ENCODE results near the gene HOXA1.

The HOXA1 gene

GRCh38 chr7:27126596-27127327 is 31.0 kb upstream of the HOXA1 start:
- Histone ChIP-seq H3K4me1 (ENCODE audit: control extremely low read depth in 1 of 4, control insufficient read depth in 4 of 4, insufficient read depth in 4 of 4, low read length in 3 of 4) (peaks cover 4 to 7% (median 5%) of the 10 kb centered on the region in 4 experiments), H3K4me3 (ENCODE audit: control insufficient read depth in 1 of 7, extremely low read depth in 1 of 7, insufficient read depth in 4 of 7, low read depth in 2 of 7, low read length in 6 of 7) (no peak overlapping the region), H3K36me3 (ENCODE audit: control insufficient read depth in 4 of 4, insufficient read depth in 4 of 4, low read length in 3 of 4) (peaks cover 3 to 85% (median 61%) of the 10 kb centered on the region in 4 experiments), H3K9me3 (ENCODE audit: control extremely low read depth in 1 of 5, control insufficient read depth in 4 of 5, insufficient read depth in 2 of 5, low read depth in 1 of 5, low read length in 4 of 5) (no peaks in the 10 kb centered on the region), H3K27ac (ENCODE audit: insufficient read depth in 1 of 2, low read depth in 1 of 2, low read length in 2 of 2, poor library complexity in 1 of 2, severe bottlenecking in 2 of 2) (no peak overlapping the region), H3K27me3 (replicated peaks in 2 of 5; ENCODE audit: control insufficient read depth in 4 of 5, insufficient read depth in 5 of 5, low read length in 4 of 5) (no peaks in the 10 kb centered on the region)
- POLR2A ChIA-PET, result no interaction called here
- WGBS (ENCODE audit: insufficient coverage), result 100% methylated on average over 2 of the region's 3 CpGs
- DNase-seq, result no peak
- CTCF ChIA-PET, result interaction anchor here (0.6 to 1.7 kb wide), 2 partner anchors 24 to 74 kb away, joined by 3 to 4 read pairs; no protein-coding TSS in a partner anchor

GRCh38 chr7:27125986-27126394 is 30.2 kb upstream of the HOXA1 start:
- CTCF ChIA-PET, result no interaction called here

GRCh38 chr7:27124902-27125689 is 29.3 kb upstream of the HOXA1 start:
- POLR2A ChIA-PET, result no interaction called here
- Histone ChIP-seq H3K4me1 (ENCODE audit: control extremely low read depth in 1 of 4, control insufficient read depth in 4 of 4, insufficient read depth in 4 of 4, low read length in 3 of 4) (peaks cover 0 to 5% (median 0%) of the 10 kb centered on the region in 4 experiments), H3K27ac (ENCODE audit: insufficient read depth in 1 of 2, low read depth in 1 of 2, low read length in 2 of 2, poor library complexity in 1 of 2, severe bottlenecking in 2 of 2) (no peak overlapping the region), H3K9me3 (ENCODE audit: control extremely low read depth in 1 of 5, control insufficient read depth in 4 of 5, insufficient read depth in 2 of 5, low read depth in 1 of 5, low read length in 4 of 5) (no peaks in the 10 kb centered on the region), H3K4me3 (ENCODE audit: control insufficient read depth in 1 of 7, extremely low read depth in 1 of 7, insufficient read depth in 4 of 7, low read depth in 2 of 7, low read length in 6 of 7) (no peak overlapping the region), H3K36me3 (ENCODE audit: control insufficient read depth in 4 of 4, insufficient read depth in 4 of 4, low read length in 3 of 4) (peaks cover 3 to 94% (median 64%) of the 10 kb centered on the region in 4 experiments), H3K27me3 (replicated peaks in 2 of 5; ENCODE audit: control insufficient read depth in 4 of 5, insufficient read depth in 5 of 5, low read length in 4 of 5) (no peaks in the 10 kb centered on the region)
- CTCF ChIA-PET, result no interaction called here
- WGBS (ENCODE audit: insufficient coverage), result 98% methylated on average over 5 of the region's 8 CpGs
- no peak for DNase-seq

More at GRCh38 chr7:27125986-27126394, 30.2 kb upstream of the HOXA1 start:
- POLR2A ChIA-PET, result no interaction called here
- DNase-seq, result no peak
- peaks cover 0 to 5% (median under 1%) of the 10 kb centered on the region in 4 experiments for H3K4me1 ChIP-seq (ENCODE audit: control extremely low read depth in 1 of 4, control insufficient read depth in 4 of 4, insufficient read depth in 4 of 4, low read length in 3 of 4)
- H3K27me3 ChIP-seq (replicated peaks in 2 of 5; ENCODE audit: control insufficient read depth in 4 of 5, insufficient read depth in 5 of 5, low read length in 4 of 5), result no peaks in the 10 kb centered on the region
- no peak overlapping the region for H3K27ac ChIP-seq (ENCODE audit: insufficient read depth in 1 of 2, low read depth in 1 of 2, low read length in 2 of 2, poor library complexity in 1 of 2, severe bottlenecking in 2 of 2)
- WGBS (ENCODE audit: insufficient coverage), result 89% methylated on average over 5 of the region's 5 CpGs
- H3K36me3 ChIP-seq (ENCODE audit: control insufficient read depth in 4 of 4, insufficient read depth in 4 of 4, low read length in 3 of 4), result peaks cover 3 to 88% (median 63%) of the 10 kb centered on the region in 4 experiments
- no peak overlapping the region for H3K4me3 ChIP-seq (ENCODE audit: control insufficient read depth in 1 of 7, extremely low read depth in 1 of 7, insufficient read depth in 4 of 7, low read depth in 2 of 7, low read length in 6 of 7)
- no peaks in the 10 kb centered on the region for H3K9me3 ChIP-seq (ENCODE audit: control extremely low read depth in 1 of 5, control insufficient read depth in 4 of 5, insufficient read depth in 2 of 5, low read depth in 1 of 5, low read length in 4 of 5)

- no peaks in the 10 kb centered on the region for H3K9me3 ChIP-seq (ENCODE audit: control extremely low read depth in 1 of 5, control insufficient read depth in 4 of 5, insufficient read depth in 2 of 5, low read depth in 1 of 5, low read length in 4 of 5)
- H3K4me1 ChIP-seq (ENCODE audit: control extremely low read depth in 1 of 4, control insufficient read depth in 4 of 4, insufficient read depth in 4 of 4, low read length in 3 of 4), result peaks cover 0 to 5% (median 0%) of the 10 kb centered on the region in 4 experiments
- H3K4me3 ChIP-seq (ENCODE audit: control insufficient read depth in 1 of 7, extremely low read depth in 1 of 7, insufficient read depth in 4 of 7, low read depth in 2 of 7, low read length in 6 of 7), result no peak overlapping the region
- POLR2A ChIA-PET, result no interaction called here
- no peak for DNase-seq
- peaks cover 8 to 94% (median 66%) of the 10 kb centered on the region in 4 experiments for H3K36me3 ChIP-seq (ENCODE audit: control insufficient read depth in 4 of 4, insufficient read depth in 4 of 4, low read length in 3 of 4)
- H3K27ac ChIP-seq (ENCODE audit: insufficient read depth in 1 of 2, low read depth in 1 of 2, low read length in 2 of 2, poor library complexity in 1 of 2, severe bottlenecking in 2 of 2), result no peak overlapping the region
- H3K27me3 ChIP-seq (replicated peaks in 2 of 5; ENCODE audit: control insufficient read depth in 4 of 5, insufficient read depth in 5 of 5, low read length in 4 of 5), result no peaks in the 10 kb centered on the region
- 94% methylated on average over 36 of the region's 43 CpGs for WGBS (ENCODE audit: insufficient coverage)
- CTCF ChIA-PET, result no interaction called here
Measured at GRCh38 chr7:27124096-27124901, 28.5 kb upstream of the HOXA1 start.

- H3K4me3 ChIP-seq (ENCODE audit: control insufficient read depth in 1 of 7, extremely low read depth in 1 of 7, insufficient read depth in 4 of 7, low read depth in 2 of 7, low read length in 6 of 7), result no peak overlapping the region
- CTCF ChIA-PET, result no interaction called here
- POLR2A ChIA-PET, result no interaction called here
- H3K27ac ChIP-seq (ENCODE audit: insufficient read depth in 1 of 2, low read depth in 1 of 2, low read length in 2 of 2, poor library complexity in 1 of 2, severe bottlenecking in 2 of 2), result no peak overlapping the region
- no peaks in the 10 kb centered on the region for H3K9me3 ChIP-seq (ENCODE audit: control extremely low read depth in 1 of 5, control insufficient read depth in 4 of 5, insufficient read depth in 2 of 5, low read depth in 1 of 5, low read length in 4 of 5)
- H3K36me3 ChIP-seq (ENCODE audit: control insufficient read depth in 4 of 4, insufficient read depth in 4 of 4, low read length in 3 of 4), result peaks cover 8 to 94% (median 66%) of the 10 kb centered on the region in 4 experiments
- 98% methylated on average over 15 of the region's 26 CpGs for WGBS (ENCODE audit: insufficient coverage)
- no peaks in the 10 kb centered on the region for H3K27me3 ChIP-seq (replicated peaks in 2 of 5; ENCODE audit: control insufficient read depth in 4 of 5, insufficient read depth in 5 of 5, low read length in 4 of 5)
- no peak for DNase-seq
- peaks cover 0 to 5% (median 0%) of the 10 kb centered on the region in 4 experiments for H3K4me1 ChIP-seq (ENCODE audit: control extremely low read depth in 1 of 4, control insufficient read depth in 4 of 4, insufficient read depth in 4 of 4, low read length in 3 of 4)
Measured at GRCh38 chr7:27123477-27124053, 27.8 kb upstream of the HOXA1 start.

GRCh38 chr7:27123007-27123476 is 27.2 kb upstream of the HOXA1 start:
- ChIA-PET CTCF (no interaction called here), POLR2A (interaction anchor here (0.6 kb wide), 1 partner anchor 11 kb away, joined by 4 read pairs; no protein-coding TSS in a partner anchor)
- Histone ChIP-seq H3K9me3 (ENCODE audit: control extremely low read depth in 1 of 5, control insufficient read depth in 4 of 5, insufficient read depth in 2 of 5, low read depth in 1 of 5, low read length in 4 of 5) (no peaks in the 10 kb centered on the region), H3K27me3 (replicated peaks in 2 of 5; ENCODE audit: control insufficient read depth in 4 of 5, insufficient read depth in 5 of 5, low read length in 4 of 5) (no peaks in the 10 kb centered on the region), H3K4me3 (ENCODE audit: control insufficient read depth in 1 of 7, extremely low read depth in 1 of 7, insufficient read depth in 4 of 7, low read depth in 2 of 7, low read length in 6 of 7) (no peak overlapping the region), H3K36me3 (ENCODE audit: control insufficient read depth in 4 of 4, insufficient read depth in 4 of 4, low read length in 3 of 4) (peaks cover 6 to 93% (median 67%) of the 10 kb centered on the region in 4 experiments), H3K27ac (ENCODE audit: insufficient read depth in 1 of 2, low read depth in 1 of 2, low read length in 2 of 2, poor library complexity in 1 of 2, severe bottlenecking in 2 of 2) (no peak overlapping the region), H3K4me1 (ENCODE audit: control extremely low read depth in 1 of 4, control insufficient read depth in 4 of 4, insufficient read depth in 4 of 4, low read length in 3 of 4) (peaks cover 0 to 5% (median 0%) of the 10 kb centered on the region in 4 experiments)
- 91% methylated on average over 14 of the region's 14 CpGs for WGBS (ENCODE audit: insufficient coverage)
- DNase-seq, result no peak
